T-helper 9 cell (primary cell): ENCODE results near the gene EML4.
"Not testable (repeated sequence)": the region's sequence is repeated elsewhere in the genome, so short reads cannot be mapped to it uniquely, and the experiment has no call there.

Source experiments
- DNase-seq: peaks from one replicate; pipeline ENCODE4 v3.0.0-alpha.2; 2020

The EML4 gene

DNA sequence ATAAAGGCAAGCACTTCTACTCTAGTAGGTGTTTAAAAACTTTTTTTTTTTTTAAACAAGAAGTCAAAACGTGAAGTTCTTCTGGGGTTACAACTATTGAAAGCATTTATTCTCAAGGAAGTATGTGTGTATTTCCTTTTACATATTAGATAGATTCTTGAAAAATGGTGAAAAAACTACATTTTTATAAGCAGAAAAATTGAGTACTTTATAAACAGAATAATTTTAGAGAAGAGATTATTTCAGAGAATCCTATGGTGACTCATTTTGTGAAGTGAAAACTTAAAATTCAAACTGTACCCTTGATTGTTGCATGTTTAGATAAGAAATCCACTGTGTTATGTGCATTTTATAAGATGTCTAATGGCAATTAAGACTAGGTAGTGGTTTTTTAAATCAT, 2.9 kb downstream of the EML4 start:
- DNase-seq = no peak

DNA sequence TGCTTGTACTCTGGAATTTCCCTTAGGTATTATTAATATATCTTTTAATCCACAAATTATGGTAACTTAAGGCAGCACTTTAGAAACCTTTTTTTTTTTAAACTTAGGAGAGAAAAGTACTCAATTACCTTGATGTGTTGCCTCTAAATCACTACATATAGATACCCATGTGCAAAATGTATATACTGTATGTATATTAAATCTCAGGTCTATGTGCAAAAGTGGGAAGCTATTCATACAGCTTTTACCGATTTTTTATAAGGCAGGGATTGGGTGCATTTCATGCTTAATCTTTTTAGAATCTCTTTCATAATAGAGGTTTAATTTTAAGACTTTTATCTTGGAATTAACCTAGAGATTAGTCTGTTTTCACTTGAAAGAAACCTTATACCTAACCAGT, 3.4 kb downstream of the EML4 start:
- DNase-seq = no peak

DNA sequence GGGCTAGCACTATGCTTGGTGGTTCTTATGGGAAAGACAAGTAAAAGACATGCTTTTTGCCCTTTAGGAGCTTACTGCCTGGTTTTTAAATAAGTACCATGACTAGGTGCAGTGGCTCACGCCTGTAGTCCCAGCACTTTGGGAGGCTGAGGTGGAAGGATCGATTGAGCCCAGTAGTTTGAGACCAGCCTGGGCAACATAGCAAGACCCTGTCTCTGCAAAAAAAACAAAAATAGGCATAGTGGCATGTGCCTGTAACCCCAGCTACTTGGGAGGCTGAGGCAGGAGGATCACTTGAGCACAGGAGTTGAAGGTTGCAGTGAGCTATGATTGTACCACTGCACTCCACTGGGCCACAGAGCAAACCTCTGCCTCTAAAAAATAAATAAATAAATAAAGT, 4.3 kb downstream of the EML4 start:
- DNase-seq = not testable (repeated sequence)

DNA sequence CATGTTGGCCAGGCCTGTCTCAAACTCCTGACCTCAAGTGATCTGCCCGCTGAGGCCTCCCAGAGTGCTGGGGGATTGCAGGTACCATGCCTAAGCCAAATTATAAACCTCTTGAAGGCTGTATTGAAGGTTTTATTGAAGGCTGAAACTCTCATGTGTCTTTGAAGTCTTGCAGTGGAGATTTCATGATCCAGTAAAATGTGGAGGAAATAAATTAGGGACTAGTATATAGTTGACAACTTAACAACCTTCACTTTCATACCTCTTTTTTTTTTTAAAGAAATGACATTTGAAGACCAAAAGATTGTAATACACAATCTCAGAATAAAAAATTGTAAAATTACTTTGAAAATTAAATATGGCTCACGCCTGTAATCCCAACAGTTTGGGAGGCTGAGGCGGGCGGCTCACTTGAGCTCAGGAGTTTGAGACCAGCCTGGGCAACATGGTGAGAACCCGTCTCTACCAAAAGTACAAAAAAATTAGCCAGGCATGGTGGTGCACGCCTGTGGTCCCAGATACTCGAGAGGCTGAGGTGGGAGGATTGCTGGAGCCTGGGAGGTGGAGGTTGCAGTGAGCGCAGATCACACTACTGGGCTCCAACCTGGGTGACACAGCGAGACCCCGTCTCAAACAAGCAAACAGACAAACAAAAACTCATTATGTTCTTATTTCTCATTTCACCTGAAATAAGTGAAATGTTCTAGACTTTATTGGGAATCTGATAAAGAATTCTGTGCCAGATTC, 8.0 kb downstream of the EML4 start:
- DNase-seq = no peak

DNA sequence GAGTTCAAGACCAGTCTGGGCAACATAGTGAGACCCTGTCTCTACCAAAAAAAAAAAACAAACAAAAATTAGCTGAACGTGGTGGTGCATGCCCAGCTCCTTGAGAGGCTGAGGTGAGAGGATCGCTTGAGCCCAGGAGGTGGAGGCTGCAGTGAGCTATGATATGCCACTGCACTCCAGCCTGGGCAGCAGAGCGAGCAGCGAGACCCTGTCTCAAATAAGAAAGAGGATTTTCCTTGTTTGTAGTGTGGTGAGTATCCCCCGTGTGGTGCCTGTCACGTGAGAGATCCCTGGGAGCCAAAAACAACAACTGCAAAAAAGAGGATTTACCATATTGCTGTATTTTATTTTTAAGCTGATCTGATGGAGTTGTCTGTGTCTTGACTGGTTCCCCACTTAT, 9.2 kb downstream of the EML4 start:
- DNase-seq = no peak

DNA sequence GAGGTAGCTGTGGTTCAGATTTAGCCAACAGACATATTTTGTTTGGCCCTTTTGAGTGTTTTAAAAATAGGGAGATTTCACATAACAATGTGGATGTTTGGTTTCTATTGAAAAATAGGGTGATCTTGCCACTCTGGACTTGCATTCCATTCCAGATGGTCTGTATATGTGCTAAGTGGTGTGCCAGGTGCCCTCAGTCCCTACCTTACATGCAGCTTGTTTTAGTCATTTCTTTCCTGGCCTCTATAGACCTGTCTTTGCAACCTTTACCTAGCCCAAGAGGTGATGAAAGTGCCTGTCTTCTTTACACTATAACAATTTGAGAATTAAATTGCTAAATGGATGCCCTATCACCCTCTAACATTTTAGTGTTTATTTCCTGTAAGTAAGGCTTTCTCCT, 11.1 kb downstream of the EML4 start:
- no peak for DNase-seq

DNA sequence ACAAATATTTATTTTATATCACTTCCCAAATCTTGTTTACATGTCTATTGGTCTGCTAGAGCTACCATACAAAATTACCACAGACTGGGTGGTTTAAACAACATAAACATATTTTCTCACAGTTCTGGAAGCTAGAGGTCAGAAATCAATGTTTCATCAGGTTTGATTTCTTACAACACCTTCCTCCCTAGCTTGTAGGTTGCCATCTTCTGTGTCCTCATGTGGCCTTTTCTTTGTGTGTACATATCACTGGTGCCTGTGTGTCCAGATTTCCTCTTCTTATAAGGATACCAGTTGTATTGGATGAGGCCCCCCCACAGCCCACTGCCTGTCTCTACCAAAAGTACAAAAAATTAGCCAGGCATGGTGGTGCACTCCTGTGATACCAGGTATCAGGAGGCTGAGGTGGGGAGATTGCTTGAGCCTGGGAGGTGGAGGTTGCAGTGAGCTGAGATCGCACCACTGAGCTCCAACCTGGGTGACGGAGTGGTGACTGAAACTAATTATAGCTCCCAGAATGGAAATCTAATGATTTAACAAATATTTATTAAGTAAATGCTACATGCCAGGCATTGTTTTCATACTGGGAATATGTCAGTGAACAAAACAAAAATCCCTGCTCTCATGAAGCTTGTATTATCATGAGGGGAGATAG, 13.6 kb downstream of the EML4 start:
- DNase-seq = no peak

DNA sequence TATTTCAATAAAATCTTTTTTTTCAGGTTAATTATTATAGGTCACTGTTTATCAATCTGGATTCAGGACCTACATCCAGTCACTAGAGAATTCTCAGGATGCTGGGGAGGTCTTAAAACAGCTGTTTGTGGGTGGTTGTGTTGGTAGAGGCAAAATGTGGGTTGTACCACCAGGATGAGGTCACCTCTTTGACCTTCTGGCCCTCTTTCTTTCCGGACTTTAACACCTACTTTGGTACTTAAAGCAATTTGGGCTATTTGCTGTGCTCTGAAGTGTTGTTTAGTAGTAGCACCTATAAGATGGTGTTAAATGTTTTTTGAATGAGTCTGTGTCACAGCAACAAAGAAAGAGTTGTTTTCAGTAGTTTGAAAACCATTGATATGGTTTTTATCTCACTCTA, 14.6 kb downstream of the EML4 start:
- DNase-seq = no peak

DNA sequence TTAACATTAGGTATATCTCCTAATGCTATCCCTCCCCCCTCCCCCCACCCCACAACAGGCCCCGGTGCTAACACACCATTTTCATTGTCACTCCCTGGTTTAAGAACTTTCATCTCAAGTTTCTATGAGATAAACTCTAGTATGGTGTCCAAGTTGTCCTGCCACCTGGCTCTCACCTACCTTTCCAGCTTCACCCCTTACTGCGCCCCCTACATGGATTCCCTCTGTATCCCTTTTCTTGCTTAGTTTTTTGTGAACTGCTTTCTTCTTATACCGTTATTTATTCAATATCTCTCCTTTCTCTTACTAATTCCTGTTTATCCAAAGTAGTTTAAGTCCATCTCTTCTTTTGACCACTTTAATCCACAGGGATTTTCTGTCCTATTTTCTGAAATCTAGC, 15.2 kb downstream of the EML4 start:
- DNase-seq = no peak

DNA sequence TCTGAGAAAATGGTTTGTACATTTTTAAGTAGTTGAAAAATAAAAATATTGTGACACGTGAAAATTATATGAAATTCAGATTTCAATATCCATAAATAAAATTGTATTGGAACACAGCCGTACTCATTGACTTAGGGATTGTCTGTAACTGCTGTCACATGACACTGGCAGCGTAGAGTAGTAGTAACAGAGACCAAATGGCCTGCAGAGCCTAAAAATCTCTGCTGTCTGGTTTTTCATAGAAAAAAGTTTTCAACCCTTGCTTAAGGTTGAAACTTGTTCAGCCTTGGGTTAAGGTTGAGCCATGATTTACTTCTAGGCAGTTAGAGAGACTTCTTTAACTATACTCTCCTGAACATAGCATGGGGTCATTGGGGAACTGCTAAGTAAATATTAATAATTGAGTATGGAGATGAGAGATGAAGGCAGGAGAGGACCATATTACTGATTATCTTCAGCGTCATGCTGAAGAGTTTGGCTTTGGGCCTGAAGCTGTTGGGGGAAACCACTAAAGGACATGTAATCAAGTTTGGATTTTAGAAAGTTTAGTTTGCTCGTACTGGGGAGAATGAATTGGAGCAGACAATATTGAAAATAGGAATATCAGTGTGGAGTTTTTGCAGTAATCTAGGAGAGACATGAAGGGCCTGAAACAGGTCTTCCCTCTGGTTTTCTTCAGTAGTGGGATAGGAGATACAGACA, 16.2 kb downstream of the EML4 start:
- no peak for DNase-seq

DNA sequence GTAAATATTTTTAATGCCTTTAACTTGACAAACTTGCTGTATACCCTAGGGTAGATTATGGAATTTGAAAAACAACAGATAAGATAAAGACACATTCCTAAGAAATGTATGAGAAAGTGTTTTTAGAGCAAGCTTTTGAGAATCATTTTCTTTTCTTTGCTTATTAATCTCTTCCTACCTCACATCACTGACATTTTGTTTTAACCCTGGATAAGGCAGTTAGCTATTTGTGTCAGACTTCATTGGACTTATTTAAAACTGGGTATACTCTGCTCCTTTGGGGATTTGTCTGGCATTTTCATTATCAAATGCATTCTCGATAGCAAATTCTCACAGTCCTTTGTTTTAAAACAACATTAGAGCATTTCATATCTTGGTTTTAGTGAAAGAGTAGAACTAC, 17.2 kb downstream of the EML4 start:
- no peak for DNase-seq

DNA sequence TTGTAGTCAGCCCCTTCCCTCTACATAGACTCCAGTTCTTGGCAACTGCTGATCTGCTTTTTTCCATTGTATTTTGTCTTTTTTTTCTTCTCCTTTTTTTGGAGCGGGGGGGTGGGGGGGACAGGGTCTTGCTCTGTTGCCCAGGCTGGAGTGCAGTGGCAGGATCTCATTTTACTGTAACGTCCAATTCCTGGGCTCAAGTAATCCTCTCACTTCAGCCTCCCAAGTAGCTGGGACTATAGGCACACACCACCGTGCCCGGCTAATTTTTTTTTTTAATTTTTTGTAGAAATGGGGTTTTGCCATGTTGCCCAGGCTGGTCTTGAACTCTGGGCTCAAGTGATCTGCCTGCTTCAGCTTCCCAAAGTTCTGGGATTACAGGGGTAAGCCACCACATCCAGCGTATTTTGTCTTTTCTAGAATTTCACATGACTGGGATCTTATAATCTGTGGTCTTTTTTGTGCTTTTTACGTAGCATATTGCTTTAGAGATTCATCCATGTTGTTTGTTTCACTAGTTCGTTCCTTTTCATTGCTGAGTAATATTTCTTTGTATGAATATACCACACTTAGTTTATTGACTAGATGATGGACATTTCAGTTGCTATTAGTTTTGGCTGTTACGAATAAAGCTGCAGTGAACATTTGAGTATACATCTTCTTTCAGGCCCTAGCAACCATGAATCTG, 17.9 kb downstream of the EML4 start:
- no peak for DNase-seq

DNA sequence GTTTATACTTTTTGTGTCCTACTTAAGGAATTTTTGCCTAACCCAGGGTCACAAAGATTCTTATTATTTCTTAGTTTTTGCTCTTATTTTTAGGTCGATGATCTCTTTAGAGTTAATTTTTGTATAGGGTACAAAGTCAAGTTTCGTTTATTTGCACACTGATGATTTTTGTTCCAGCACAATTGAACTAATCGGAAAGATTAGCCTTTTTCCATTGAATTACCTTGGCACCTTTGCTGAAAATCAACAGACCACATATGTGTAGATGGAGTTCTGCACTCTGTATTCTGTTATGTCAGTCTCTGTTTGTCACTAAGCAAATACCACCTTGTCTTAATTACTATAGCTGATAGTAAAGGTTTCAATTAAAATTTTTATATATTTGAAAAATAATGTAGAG, 18.7 kb downstream of the EML4 start:
- no peak for DNase-seq

DNA sequence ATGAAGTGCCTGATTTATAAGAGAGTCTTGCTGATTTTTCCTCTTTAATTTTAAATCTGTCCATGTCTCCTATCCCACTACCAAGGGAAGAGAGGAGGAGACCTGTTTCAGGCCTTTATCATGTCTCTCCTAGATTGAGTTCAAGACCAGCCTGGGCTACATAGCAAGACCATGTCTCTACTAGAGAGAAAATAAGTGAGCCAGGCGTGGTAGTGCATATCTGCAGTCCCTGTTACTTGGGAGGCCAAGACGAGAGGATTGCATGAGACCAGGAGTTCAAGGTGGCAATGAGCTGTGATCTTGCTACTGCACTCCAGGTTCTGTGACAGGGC, 20.0 kb downstream of the EML4 start:
- DNase-seq = no peak

DNA sequence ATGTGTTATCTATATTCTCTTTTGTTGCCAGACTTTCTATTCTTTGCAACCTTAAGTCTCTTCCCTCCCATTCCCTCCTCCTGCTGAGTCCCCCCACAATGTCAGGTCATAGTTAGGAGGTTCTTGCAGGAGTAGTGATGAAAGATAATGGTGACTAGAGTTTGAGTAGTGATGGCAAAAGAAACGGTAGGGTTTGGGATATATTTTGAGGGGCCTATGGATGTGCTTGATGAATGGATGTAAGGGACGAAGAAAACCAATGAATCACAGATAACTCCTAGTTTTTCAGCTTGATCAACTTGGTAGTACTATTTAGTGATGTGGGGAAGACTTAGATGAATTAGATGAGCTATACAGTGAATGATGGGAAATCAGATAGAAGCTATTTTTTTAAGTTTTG, 21.0 kb downstream of the EML4 start:
- no peak for DNase-seq

DNA sequence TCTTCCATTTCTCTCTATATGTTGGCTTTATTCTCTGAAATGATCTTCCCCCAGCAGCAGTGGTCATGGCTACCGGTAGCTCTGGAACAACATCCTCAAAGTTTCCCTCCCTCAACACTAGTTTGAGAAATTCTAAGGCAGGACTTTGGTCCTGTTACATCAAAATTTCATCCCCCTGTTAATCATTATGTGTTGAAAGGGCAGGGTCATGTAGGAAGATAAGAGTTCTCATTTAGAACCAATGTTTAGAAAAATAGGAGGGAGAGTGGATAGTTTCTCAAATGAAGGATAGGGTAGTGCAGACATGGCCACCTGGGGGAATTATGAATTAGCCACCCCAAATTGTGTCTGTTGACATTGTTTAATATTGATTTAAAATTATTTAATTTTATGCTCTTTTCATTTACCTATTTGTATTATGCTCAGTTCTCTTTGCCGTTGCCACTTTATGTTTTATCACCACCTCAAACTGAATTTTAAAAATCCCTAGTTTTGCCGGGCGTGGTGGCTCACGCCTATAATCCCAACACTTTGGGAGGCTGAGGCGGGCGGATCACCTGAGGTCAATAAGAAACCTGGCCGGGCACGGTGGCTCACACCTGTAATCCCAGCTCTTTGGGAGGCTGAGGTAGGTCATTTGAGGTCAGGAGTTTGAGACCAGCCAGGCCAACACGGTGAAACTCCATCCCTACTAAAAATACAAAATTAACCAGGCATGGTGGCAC, 22.3 kb downstream of the EML4 start:
- no peak for DNase-seq

DNA sequence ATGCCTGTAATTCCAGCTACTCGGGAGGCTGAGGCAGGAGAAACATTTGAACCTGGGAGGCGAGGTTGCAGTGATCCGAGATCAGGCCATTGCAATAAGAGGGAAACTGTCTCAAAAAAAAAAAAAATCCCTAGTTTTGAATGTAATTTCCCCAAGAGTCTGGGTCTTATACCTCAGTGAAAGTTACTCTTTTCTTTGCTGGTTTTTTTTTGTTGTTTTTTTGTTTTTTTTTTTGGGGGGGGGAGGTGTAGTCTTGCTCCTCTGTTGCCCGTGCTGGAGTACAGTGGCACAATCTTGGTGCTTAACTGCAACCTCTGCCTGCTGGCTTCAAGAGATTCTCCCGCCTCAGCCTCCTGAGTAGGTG, 22.8 kb downstream of the EML4 start:
- DNase-seq = no peak

DNA sequence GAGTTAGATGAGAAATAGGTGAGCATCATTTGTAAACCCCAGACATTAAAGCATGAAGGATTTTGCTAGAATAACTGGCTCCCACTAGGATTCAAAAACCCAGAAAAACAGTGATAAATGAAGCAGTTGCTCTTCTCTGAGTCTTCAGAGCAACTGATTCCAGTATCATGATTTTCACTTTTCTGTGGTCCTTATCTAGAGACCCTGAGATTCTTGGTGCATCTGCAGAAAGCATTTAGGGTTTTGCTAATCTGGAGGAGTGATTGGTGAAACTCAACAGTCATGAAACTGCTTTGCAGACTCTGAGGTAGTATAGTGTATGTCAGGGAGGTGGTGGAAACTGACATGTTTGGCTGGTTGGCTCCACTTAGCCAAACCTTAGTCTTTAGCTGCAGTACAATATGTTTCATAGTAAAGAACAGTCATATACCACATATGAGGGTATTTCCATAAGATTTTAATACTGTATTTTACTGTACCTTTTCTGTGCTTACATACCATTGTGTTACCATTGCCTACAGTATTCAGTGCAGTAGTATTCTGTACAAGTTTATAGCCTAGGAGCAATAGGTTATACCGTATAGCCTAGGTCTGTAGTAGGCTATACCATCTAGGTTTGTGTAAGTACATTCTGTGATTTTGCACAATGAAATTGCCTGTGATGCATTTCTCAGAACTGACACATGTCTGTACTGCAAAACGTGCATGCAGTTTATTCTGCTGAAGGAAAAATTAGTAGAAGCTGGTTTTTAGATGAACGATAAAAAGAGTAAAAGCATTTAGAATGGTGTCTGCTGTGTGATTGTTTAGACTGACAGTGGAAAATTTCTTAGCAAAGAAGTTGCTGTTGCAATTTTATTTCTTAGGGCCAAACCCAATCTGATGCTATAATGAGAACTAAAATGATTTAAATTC, 23.8 kb downstream of the EML4 start:
- DNase-seq = no peak

DNA sequence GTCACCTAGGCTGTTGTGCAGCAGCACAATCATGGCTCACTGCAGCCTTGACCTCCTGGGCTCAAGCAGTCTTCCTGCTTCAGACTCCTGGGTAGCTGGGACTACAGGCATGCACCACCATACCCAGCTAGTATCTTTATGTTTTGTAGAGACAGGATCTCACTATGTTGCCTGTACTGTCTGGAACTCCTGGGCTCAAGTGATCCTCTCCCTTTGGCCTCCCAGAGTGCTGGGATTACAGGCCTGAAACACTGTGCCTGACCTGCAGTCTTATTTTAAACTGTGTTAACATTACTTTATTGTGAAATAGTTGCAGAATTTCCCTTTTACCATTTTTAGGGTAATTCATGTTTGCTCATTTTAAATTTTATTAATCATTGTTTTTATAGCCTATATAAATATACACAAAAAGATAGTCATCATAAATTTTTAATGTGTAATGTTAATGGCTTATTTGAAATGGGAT, 24.6 kb downstream of the EML4 start:
- no peak for DNase-seq

DNA sequence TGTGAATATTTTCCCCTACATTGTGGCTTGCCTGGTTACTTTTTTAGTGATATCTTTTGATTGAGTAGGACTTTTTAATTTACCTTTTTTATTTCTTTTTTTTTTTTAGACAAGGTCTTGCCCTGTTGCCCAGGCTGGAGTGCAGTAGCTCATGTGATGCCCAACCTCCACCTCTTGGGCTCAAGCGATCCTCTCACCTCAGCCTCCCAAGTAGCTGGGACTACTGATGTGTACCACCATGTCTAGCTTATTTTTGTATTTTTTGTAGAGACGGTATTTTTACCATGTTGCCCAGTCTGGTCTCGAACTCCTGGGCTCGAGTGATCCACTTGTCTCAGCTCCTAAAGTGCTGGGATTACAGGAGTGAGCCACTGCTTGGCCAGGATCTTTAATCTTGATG, 25.3 kb downstream of the EML4 start:
- DNase-seq = no peak

DNA sequence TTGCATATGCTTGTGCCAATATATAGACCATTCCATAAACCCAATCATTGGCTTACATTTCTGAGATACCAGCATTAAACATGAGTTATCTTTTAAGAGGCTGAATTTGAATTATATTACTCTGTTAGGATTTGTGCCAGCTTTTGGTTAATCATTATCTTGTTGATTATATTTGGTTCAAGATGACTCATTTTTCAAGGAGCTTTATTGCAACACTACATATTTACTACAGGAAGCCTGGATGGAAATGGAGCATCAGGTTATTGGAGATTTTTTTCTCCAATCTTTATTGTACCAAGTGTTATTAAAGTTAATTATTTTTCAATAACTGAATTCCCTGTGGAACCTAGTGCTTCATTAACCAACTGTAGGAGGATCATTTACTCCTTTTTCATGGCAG, 26.4 kb downstream of the EML4 start:
- no peak for DNase-seq

DNA sequence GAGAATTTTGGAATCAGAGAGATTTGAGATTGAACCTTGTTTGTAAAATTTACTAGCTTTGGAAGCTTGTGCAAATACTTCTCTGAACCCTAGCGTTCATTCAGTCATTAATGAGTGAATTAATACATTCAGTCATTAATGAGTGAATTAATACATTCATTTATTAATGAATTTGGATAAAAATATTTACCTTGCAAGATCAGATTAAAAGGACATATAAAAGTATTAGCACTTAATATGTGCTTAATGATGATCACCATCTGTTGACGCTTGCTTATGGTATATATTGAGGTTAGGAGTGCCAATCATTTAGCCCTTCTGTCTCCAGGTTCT, 26.9 kb downstream of the EML4 start:
- no peak for DNase-seq
